NCI-H460 (cell line): ENCODE measurements around the gene SRPRB. TPM values are rescaled to one million over a fixed set of nuclear protein-coding genes. Genes with fewer than 3 reads are reported as not detected.

Experiments
- DNase-seq: peaks from one replicate; pipeline ENCODE4 v3.0.0-alpha.2; 2016; ENCODE audit warnings: low read depth; ENCODE audit errors: extremely low read depth
- total RNA-seq: library from RNA; depleted of rRNA; stranded (reverse); fragments of >200 nt; shearing (Covaris generic); gene quantifications from 2 replicates; pipeline ENCODE4 v1.2.3, GENCODE V29; 2014; rRNA removed

Gene SRPRB
- total RNA-seq, 1 experiment from 2014 or later = 58.6 TPM

- DNase-seq = no peak
Observed at GRCh38 chr3:133860519-133860918, 54.9 kb downstream of the SRPRB start.

GRCh38 chr3:133862161-133862560 lies 56.5 kb downstream of the SRPRB start:
- DNase-seq = no peak

- DNase-seq = no peak
Observed at GRCh38 chr3:133863911-133864310, 58.3 kb downstream of the SRPRB start.

GRCh38 chr3:133864616-133865015 lies 59.0 kb downstream of the SRPRB start:
- no peak for DNase-seq

GRCh38 chr3:133865136-133865855 lies 59.7 kb downstream of the SRPRB start:
- no peak for DNase-seq

- no peak for DNase-seq
Observed at GRCh38 chr3:133866141-133866540, 60.5 kb downstream of the SRPRB start.

- no peak for DNase-seq
Observed at GRCh38 chr3:133868186-133868585, 62.6 kb downstream of the SRPRB start.

- DNase-seq = no peak
Observed at GRCh38 chr3:133868758-133869475, 63.3 kb downstream of the SRPRB start.

- no peak for DNase-seq
Observed at GRCh38 chr3:133869586-133869985, 64.0 kb downstream of the SRPRB start.

- no peak for DNase-seq
Observed at GRCh38 chr3:133870822-133871221, 65.2 kb downstream of the SRPRB start.

Other genes starting within 250 kb of the SRPRB start
- gene CDV3, start 232.1 kb upstream of the SRPRB start, total RNA-seq = 118 and 123 TPM in 2 replicates
- 31.9 and 33.1 TPM in 2 replicates for gene TOPBP1, start 143.9 kb upstream of the SRPRB start, total RNA-seq
- gene TF, start 59.4 kb upstream of the SRPRB start, total RNA-seq = under 0.01 TPM in 1 of 2 replicates, not detected in the other
- gene RAB6B, start 90.1 kb downstream of the SRPRB start, total RNA-seq = 0.12 and 0.30 TPM in 2 replicates
- gene SLCO2A1, start 224.1 kb downstream of the SRPRB start, total RNA-seq = not detected in 2 replicates